Right atrium auricular region (tissue), 2 donors: ENCODE measurements around the gene CTDSP1. TPM values are rescaled to one million over a fixed set of nuclear protein-coding genes. Genes with fewer than 3 reads are reported as not detected.

Experiments used
- DNase-seq: peaks from one replicate; pipeline ENCODE4 v3.0.0-alpha.2; 2019; ENCODE audit warnings: low spot score
- H3K27ac ChIP-seq, 2 donors: fragments of 200-600 bp; sonication (generic); 1 replicate in 1 of 2; 2 replicates in 1 of 2; pipeline ENCODE4 v1.5.1; 2016 to 2019
- H3K27me3 ChIP-seq, 2 donors: fragments of 200-600 bp; sonication (generic); one replicate each; pipeline versions ENCODE4 v1.5.1 to v1.6.0; 2017 to 2019
- H3K36me3 ChIP-seq: fragments of 200-600 bp; sonication (generic); one replicate; pipeline ENCODE4 v1.5.1; 2016
- H3K4me1 ChIP-seq, 2 donors: fragments of 200-600 bp; sonication (generic); one replicate each; pipeline versions ENCODE4 v1.5.1 to v1.6.0; 2017 to 2019
- H3K4me3 ChIP-seq, 2 donors: fragments of 200-600 bp; sonication (generic); 1 replicate in 1 of 2; 2 replicates in 1 of 2; pipeline ENCODE4 v1.5.1; 2017 to 2019; ENCODE audit warnings: mild to moderate bottlenecking in 1 of 2, moderate library complexity in 1 of 2
- H3K9me3 ChIP-seq, 2 donors: fragments of 200-600 bp; sonication (generic); one replicate each; pipeline ENCODE4 v1.5.1; 2019
- total RNA-seq, 2 donors: library from RNA; depleted of rRNA; stranded (reverse); fragments of >200 nt; gene quantifications; one replicate each; pipeline ENCODE4 v1.1.0, GENCODE V29; 2016
- TF ChIP-seq, protein P1 (sequence below), 2 donors: fragments of 200-600 bp; sonication (generic); IDR thresholded peaks; one replicate each; pipeline ENCODE4 v1.5.1; 2019; ENCODE audit warnings: antibody characterized with exemption in 2 of 2

Gene CTDSP1
- total RNA-seq, 2 donors from 2014 or later, result 54.2 to 99.5 TPM

GRCh38 chr2:218384975-218385374, 14.7 kb upstream of the CTDSP1 start:
- no peak overlapping the region for H3K27ac ChIP-seq
- TF ChIP-seq, protein P1, sequence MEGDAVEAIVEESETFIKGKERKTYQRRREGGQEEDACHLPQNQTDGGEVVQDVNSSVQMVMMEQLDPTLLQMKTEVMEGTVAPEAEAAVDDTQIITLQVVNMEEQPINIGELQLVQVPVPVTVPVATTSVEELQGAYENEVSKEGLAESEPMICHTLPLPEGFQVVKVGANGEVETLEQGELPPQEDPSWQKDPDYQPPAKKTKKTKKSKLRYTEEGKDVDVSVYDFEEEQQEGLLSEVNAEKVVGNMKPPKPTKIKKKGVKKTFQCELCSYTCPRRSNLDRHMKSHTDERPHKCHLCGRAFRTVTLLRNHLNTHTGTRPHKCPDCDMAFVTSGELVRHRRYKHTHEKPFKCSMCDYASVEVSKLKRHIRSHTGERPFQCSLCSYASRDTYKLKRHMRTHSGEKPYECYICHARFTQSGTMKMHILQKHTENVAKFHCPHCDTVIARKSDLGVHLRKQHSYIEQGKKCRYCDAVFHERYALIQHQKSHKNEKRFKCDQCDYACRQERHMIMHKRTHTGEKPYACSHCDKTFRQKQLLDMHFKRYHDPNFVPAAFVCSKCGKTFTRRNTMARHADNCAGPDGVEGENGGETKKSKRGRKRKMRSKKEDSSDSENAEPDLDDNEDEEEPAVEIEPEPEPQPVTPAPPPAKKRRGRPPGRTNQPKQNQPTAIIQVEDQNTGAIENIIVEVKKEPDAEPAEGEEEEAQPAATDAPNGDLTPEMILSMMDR (IDR thresholded peaks at IDR 0.05), result no peak
- peaks cover 0 to 10% of the 10 kb centered on the region in 2 donors for H3K4me1 ChIP-seq
- DNase-seq, result no peak
- H3K9me3 ChIP-seq, result no peaks in the 10 kb centered on the region
- H3K27me3 ChIP-seq, result no peaks in the 10 kb centered on the region
- no peaks in the 10 kb centered on the region for H3K36me3 ChIP-seq
- H3K4me3 ChIP-seq, result no peak overlapping the region

- Histone ChIP-seq H3K36me3 (no peaks in the 10 kb centered on the region), H3K27me3 (no peaks in the 10 kb centered on the region), H3K9me3 (no peaks in the 10 kb centered on the region), H3K27ac (peak overlapping the region in 1 of 2 donors; percentile 44), H3K4me3 (peak overlapping the region in 1 of 2 donors; percentile 50), H3K4me1 (peaks cover 0 to 10% of the 10 kb centered on the region in 2 donors)
- no peak for DNase-seq
- TF ChIP-seq, protein P1 (IDR thresholded peaks at IDR 0.05), result no peak
Measured at GRCh38 chr2:218386505-218387368, 12.9 kb upstream of the CTDSP1 start.

DNA sequence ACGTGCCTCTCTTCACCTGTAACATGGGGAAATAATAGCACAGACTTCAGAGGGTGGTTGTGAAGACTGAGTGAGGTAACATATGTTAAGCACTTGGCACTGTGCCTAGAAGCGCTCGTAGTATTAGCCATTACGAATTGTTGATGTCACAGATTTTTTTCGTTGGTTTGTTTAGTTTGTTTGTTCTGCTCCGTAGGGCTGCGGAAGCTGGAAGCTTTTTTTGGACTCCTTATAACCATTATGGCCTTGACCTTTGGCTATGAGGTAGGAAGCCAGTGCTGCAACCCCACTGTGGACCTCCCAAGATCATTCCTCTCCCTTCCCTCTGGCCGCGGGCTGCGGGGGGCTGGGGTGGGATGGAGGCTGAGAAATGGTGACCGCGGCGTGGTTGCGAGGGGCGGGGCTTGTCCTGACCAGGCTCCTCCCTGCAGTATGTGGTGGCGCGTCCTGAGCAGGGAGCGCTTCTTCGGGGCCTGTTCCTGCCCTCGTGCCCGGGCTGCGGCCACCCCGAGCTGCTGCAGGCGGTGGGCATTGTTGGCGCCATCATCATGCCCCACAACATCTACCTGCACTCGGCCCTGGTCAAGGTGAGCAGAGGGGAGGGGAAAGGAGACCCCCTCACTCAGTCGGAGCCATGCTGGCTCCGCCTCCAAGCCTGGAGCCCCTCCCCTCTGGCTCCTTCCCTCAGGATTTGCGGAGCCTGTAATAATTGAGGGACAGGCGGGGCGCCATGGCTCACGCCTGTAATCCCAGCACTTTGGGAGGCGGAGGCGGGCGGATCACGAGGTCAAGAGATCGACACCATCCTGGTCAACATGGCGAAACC, 12.1 kb upstream of the CTDSP1 start:
- H3K4me3 ChIP-seq, result peak overlapping the region; percentile 37 to 50
- DNase-seq, result no peak
- peaks cover 0 to 10% of the 10 kb centered on the region in 2 donors for H3K4me1 ChIP-seq
- peak overlapping the region; percentile 19 to 44 for H3K27ac ChIP-seq
- no peaks in the 10 kb centered on the region for H3K27me3 ChIP-seq
- TF ChIP-seq, protein P1 (IDR thresholded peaks at IDR 0.05), result no peak
- no peaks in the 10 kb centered on the region for H3K36me3 ChIP-seq
- no peaks in the 10 kb centered on the region for H3K9me3 ChIP-seq

- Histone ChIP-seq H3K4me3 (no peak overlapping the region), H3K36me3 (no peaks in the 10 kb centered on the region), H3K4me1 (peaks cover 0 to 10% of the 10 kb centered on the region in 2 donors), H3K27me3 (no peaks in the 10 kb centered on the region), H3K27ac (no peak overlapping the region), H3K9me3 (no peaks in the 10 kb centered on the region)
- no peak for DNase-seq
- TF ChIP-seq, protein P1 (IDR thresholded peaks at IDR 0.05), result no peak
Measured at GRCh38 chr2:218389333-218390150, 10.1 kb upstream of the CTDSP1 start.

GRCh38 chr2:218391202-218391601, 8.5 kb upstream of the CTDSP1 start:
- Histone ChIP-seq H3K36me3 (no peaks in the 10 kb centered on the region), H3K9me3 (no peaks in the 10 kb centered on the region), H3K4me1 (peaks cover 0 to 16% of the 10 kb centered on the region in 2 donors), H3K4me3 (no peak overlapping the region), H3K27ac (no peak overlapping the region), H3K27me3 (no peaks in the 10 kb centered on the region)
- TF ChIP-seq, protein P1 (IDR thresholded peaks at IDR 0.05), result no peak
- DNase-seq, result no peak
